Stimulated activated CD8-positive, alpha-beta memory T cell treated with anti-CD3 and anti-CD28 coated beads, Interleukin-7, amount 100 ng/mL, for 48 hours (primary cell): ENCODE measurements around the gene CIDEB.
A peak's percentile ranks its signal among the peaks of the same experiment; 100 is the strongest.

ENCODE experiments used
- DNase-seq, 2 donors: peaks; one replicate each; pipeline ENCODE4 v3.0.0-alpha.2; 2020; ENCODE audit warnings: low read depth in 1 of 2; ENCODE audit errors: extremely low read depth in 1 of 2

Gene CIDEB

GRCh38 chr14:24271134-24271833, 36.5 kb downstream of the CIDEB start, which contains the start of gene RABGGTA:
RABGGTA (minus strand) TSS chr14:24271597; CDS start chr14:24271115, 482 bp downstream.
- DNase-seq, result peak; percentile 74 to 79

DNA sequence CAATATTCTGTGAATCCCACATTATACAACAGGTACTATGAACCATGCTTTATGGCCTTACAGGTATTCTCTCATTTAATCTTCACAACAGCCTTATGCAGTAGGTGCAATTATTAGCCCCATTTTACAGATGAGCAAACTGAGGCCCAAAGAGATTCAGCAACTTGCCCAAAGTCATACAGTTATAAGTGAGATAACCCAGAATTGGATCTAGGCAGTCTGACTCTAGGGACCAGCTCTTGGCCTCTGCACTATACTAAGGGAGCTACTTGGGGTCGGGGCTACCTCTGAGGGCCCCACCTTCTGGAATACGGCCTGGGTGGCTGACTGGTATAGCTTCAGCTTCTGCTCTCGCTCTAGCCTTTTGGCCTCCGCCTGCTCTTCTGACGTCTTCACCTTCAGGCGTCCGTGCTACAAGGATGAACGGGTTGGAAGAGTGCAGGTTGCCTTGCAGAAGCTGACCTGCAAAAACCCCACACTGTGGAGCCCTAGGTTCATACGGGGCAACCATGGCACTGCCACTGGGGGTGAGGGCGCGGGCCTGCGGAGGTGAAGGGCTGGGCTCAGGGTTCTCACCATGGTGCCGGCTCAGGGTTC, 37.1 kb downstream of the CIDEB start:
- no peak for DNase-seq

DNA sequence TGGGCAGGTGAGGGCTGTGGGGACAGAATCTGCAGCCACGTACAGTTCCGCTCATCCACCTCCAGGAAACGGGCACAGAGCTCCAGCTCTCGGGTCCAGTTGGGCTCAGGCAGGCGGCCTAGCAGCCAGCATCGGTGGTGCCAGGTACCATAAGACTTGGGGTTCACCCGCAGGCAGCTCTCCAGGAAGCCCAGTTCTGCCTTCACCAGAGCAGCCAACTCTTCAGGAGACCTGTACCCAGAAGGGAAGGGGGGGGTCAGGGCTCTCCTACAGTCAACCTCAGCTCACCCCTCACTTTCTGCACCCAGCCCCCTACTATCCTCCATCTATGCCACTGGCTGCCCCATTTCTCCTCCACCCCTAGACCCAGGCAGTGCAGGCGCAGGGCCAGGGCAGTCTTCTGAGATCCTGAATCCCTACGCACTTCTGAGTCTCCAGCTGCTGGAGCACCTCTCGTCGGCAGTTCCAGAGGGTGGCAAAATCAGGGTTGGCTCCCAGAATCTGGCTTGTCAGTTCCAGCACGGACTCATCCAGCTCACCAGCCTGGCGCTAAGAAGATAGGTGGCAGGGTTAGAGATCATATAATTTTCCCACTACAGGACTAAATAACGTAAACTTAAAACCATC, 37.8 kb downstream of the CIDEB start:
- DNase-seq, result no peak

- no peak for DNase-seq
Measured at GRCh38 chr14:24269368-24269767, 38.4 kb downstream of the CIDEB start.

DNA sequence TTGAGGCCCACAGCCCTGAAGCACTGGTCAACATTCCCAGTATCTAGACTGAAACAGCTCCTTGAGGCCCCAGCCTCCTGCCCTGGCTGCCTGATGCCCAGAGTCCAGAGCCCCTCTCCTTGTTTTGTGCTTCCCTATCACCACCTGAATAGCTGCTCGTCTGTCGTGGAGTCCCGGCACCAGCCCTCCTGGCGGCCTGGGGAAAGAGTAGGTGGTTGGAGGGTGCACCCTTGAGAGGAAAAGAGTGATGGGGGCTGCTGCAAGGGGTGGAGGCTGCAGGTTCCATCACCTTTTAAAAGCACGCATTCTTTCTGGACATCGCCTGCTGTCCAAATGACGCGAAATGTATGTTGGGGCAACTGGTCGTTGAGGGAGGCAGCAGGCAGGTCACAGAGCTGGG, 39.6 kb downstream of the CIDEB start:
- DNase-seq, result no peak

GRCh38 chr14:24267516-24267915, 40.3 kb downstream of the CIDEB start:
- DNase-seq, result no peak

GRCh38 chr14:24266344-24267244, 41.2 kb downstream of the CIDEB start:
- DNase-seq, result no peak

- DNase-seq, result no peak
Measured at GRCh38 chr14:24264298-24264697, 43.5 kb downstream of the CIDEB start.

- no peak for DNase-seq
Measured at GRCh38 chr14:24263848-24264247, 43.9 kb downstream of the CIDEB start.

DNA sequence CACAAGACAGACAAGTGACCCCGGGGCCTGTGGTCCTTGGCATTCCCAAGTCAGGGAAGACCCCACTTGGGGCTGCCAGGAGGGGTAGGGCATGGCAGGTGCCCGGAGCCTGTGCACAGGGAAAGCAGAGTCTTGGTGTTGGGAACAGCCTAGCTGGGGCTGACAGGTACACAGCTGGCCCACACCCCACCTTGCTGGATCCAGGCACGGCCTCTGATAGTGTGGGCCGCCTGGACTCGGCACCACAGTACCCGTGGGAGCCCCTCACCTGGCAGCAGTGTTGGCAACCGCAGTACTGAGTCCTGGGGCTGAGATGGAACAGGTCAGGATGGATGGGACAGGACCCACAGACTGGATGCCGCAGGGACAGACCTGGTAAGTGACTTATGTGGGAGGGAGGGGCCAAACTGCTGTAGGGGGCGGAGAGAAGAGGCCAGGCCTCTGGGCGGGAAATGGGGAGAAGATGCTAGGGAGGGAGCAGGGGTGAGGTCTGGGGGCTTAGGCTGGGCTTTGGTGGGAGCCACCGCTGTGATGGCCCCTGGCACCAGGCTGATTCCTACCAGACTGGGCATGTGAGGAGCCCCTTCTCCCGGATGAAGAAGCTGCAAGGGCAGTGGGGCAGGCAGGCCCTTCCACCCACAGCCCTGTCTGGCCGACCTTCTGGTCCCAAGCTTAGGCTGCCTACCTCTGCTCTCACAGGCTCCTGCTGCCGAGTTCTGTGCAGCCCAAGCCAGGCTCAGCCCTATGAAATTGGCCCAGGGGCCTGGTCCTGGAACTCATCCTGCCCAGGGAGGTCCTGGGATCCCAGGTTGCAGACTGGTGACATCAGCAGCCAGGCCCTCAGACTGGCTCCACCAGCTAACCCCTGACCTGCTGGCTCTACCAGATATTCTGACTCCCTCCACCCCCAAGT, 44.7 kb downstream of the CIDEB start, which contains the start of gene TGM1:
Gene TGM1, minus strand, starts transcription at position 357 of the 913 bp plus-strand sequence. CDS start 825 bp downstream, outside the sequence.
- DNase-seq, result no peak

- DNase-seq, result no peak
Measured at GRCh38 chr14:24261969-24262327, 45.8 kb downstream of the CIDEB start.

DNA sequence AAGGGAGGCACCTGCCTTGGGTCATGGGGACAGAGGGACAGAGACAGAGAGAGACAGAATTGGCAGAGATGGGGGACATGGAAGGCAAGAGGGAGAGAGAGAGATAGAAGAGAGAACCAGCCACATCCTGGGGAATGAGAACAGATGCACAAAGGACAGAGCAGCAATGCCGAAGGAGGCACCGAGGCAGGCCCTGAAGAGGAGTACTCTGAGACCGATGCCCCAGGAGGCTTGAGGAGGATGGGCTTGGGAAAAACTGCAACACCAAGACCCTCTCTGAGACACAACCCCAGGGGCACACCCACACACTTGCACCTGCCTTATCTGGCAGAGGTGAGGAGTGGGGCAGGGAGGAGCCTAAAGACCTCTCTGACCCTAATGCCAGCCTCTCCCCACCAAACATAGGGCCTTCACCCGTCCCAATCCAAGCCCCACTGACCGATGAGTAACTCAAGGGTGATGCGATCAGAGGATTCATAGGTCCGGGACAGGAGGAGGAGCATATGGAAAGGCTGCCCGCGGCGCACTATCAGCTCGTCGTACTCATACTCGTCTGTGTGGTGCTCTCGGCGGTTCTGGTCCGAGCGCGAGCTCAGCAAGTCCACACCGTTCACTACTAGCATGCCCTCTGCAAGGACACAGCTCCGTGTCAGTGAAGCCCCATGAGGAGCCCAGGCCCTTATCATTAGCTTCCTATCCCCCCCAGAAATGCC, 46.4 kb downstream of the CIDEB start:
- DNase-seq, result no peak

- DNase-seq, result no peak
Measured at GRCh38 chr14:24260780-24261157, 47.0 kb downstream of the CIDEB start.

- DNase-seq, result no peak
Measured at GRCh38 chr14:24260026-24260779, 47.6 kb downstream of the CIDEB start.

DNA sequence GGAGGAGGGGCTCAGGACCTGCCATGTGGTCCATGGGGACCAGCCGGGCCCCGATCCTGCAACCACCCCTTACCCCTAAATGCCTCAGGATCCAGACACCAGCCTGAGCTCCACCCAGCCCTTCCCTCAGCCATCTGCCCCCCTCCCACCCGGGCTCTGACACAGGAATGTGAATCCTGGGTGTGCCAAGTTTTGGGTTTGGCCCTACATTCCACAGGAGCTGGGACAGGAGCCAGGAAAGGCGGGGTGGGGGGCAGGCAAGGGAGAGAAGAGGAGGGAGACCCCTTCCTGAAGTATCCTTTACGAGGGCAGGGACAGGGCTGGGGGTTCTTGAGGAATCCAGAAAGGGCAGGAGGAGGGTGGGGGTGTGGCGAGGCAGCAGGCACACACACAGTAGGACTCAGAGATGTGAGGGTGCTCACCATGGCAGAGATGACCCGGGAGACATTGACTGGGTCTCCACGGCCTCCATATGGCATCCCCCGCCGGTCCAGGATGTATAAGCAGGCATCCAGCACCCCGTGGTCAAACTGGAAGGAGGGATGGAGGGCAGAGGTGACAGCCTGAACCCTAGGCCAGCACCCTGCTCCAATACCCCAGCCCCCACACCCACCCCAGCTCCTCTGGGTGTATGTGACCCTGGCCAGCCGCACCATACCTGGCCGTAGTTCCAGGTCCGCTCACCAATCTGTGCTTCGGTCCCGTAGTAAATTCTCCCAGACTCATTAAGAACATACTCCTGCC, 48.3 kb downstream of the CIDEB start:
- DNase-seq, result no peak

DNA sequence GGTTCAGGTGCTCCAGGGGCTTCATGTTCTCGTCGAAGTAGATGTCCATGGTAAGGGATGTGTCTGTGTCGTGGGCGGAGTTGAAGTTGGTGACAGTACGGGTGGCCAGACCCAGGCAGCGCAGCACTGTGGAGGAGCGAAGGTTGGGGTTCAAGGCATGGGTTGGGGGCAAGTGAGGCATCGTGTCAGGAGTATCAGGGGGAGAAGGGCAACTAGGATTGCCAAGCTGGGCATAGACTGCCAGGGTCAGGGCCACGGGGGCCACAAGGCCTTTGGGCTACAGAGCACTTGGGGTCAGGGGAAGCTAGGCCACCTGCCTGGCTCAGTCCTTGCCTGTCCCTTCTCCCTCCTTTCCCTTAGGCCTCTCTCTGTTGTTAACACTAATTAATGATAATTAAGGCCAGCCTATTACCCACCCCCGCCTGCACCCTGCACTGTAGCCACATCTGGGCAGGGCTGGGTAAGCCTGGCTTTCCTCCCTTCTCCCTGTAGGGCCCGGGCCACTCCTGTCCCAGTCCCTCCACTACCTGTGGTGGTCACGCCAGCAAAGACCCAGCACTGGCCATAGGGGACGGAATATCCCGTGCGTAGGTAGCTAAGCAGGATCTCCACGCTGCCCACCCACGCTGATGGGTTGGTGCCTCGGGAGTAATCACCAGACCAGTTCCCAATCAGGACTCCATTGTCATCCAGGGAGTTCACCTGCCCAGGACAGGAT, 49.1 kb downstream of the CIDEB start:
- DNase-seq, result no peak

DNA sequence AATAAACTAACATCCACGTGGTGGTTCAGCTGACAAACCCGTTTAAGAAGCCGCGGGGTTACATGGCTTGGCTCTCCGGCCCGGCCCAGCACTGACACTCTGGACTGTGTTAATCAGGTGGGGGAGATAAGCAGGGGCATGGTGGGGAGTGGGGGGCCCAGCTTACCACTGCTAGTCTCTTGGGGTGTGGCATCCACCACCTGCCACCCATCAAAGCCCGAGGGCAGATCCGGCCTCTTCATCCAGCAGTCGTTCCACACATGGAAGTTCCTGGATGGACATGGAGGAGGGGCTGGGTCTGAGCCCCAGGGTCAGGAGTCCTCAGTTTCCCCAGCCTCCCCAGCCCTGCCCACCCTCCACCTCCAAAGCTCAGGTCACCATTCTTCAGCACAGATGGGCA, 49.7 kb downstream of the CIDEB start:
- DNase-seq, result no peak
